NCI-H146 treated with DMSO at 0.1 percent for 48 hours (cell line): Measurements from ENCODE around the gene HOXA6.

Experiments
- DNase-seq: peaks from one replicate; lab custom pipeline; 2025; ENCODE audit not compliant: unreplicated experiment; lab: John Stamatoyannopoulos, UW

Gene HOXA6

DNA sequence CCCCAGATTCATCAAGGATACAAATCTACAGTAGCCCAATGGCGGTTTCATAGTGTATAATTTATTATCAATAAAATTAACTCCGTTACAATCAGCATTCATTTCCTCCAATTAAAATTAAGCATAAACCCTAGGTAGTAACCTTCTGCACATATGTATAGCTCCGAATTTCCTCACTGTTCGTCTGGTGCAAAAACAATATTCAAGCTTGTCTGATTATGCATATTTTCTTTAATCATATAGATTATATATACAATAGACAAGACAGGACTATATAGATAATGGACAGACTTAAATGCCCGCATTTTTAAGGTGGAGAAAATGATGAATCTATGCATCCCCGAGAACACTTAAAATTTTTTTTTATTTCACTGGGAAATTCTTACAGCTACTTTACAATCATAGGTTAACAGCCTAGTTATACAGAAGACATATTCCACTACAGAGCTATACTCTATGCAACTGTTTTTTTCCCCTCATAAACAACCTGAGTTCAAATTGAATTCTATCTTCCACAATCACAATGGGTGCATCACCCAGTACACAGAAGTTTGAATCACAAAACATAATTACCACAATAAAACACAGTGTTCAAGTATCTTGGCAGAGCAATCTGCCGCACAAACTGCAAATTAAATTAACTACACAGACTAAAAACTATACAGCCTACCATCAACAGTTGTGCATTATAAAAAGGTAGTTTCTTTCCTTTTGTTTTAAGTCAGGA is 15.2 kb upstream of the HOXA6 start:
- DNase-seq = no peak

DNA sequence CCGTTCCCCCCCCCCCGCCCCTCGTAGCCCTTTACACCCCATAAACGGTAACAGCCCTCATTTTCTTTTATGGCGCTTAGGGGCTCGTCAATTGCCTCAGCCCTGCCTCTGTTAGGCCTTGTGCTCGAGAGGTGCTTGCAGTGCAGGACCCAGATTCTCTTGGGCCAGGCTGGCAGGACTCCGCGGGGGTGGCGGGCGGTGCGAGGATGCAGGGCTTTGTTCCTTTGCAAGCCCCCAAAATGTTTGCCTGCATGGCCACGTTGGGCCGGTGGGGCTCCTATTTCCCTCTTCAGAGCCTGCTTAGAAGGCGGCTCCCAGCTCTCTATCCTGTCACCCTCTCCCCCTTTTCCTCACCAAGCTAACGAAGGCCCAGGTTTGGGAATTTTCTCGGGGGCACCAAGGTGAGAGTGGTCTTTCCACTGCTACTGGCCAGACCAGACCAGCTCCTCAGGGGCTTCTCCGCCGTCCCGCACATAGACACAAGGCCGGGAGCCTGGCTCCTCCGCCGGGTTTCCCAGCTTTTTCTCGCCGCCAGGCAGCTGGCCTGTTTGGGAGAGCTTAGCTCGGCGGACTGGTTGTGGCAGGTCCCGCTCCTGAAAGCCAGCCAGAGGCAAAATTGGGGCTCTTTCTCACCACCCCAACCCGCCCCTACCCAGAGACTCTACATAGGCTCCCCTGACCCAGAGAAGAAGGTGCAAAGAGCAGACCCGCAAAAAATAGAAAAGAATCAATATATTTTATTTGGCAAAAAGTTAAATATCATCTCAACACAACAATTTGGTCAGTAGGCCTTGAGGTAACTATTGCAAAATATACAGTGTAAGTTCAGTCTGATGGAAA is 14.4 kb upstream of the HOXA6 start:
- DNase-seq = no peak

GRCh38 chr7:27161214-27161720 is 13.7 kb upstream of the HOXA6 start:
- no peak for DNase-seq

DNA sequence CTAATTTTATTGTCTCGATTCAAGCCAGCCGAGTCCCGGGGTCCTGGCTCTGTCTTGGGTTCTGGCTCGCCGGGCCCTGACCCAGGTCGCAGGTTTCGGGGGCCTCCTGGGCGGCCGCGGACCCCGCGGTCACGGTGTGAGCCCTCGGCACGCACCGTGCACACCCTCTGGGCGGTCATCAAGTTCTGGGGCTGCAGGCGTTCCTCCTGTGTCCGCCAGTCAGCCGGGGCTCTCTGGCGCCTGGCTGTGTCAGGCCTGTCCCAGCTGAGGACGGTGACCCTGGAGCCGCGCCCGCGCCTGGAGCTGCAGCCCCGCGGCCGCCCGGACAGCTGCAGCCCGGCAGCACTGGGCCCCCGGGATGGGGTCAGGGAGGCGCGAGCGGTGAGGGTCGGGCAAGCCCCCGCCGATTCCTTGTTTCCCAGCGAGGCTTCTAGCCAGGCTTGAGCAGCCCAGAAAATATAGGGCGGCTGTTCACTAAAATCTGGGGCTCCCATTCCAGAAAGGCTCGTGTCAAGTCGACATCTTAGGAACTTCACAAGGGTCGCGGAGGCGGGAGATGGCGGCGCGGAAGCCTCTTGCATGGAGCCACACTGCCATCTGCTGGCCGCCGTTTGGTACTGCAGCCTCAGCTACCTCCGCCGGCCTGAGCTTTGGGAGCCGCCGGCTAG is 13.1 kb upstream of the HOXA6 start:
- peak; percentile 70 for DNase-seq

DNA sequence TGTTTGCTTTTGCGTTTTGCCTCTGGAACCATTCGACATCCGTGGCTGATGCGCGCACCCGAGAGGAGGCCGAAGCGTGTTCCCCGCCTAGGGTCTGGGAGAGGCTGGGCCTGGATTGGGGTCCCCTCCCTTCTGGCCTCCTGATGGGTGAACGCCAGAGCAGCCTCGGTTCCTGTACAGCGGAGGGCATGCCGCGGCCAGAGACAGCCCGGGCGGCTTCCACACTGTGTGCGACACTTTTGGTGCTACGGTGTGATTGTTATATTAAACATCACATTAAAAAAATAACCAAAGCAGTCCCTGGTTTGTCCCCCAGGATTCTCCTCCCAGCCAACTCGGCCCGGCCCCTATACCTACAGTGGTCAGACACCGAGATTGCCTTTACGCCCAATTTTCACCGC is 12.6 kb upstream of the HOXA6 start:
- DNase-seq = no peak

DNA sequence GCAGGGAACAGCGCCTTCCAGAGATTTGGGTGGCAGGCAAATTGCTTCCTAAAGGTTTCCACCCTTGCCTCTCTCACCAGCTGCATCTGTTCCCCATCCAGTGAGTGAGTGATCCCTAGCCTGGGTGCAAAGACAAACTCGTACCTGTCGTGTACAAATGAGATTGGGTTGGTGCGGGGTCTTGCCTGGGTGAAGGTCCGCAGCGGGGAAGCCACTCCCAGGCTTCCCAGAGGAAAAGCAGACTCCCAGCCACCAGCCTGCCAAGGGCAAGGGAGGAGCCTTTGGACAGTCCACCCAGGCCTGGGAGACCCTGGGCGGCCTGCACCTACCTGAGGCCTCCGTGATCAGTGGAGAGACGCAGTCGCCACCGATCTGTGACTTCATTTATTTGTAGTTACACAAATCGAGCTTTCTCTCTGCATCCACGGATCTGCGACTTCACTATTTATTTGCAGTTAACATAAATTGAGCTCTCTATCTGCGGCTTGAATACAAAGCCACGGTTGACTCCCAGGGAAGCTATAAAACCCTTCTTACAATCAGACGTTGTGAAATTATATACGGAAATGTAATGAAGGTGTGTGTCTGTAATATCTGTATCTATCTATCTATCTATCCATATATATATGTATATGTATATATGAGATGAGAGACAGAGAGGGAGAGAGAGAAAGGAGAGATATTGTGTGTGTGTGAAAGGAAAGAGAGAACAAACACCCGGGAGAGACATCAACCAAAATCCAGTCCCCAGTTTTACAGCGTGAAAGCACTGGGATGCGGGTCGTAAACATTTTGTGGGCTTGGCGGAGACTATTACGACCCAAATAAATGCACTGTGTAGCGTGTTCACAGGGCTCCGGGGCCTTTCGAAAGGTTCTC is 11.9 kb upstream of the HOXA6 start:
- DNase-seq = no peak

- no peak for DNase-seq
Observed at GRCh38 chr7:27158436-27159265, 11.1 kb upstream of the HOXA6 start.

DNA sequence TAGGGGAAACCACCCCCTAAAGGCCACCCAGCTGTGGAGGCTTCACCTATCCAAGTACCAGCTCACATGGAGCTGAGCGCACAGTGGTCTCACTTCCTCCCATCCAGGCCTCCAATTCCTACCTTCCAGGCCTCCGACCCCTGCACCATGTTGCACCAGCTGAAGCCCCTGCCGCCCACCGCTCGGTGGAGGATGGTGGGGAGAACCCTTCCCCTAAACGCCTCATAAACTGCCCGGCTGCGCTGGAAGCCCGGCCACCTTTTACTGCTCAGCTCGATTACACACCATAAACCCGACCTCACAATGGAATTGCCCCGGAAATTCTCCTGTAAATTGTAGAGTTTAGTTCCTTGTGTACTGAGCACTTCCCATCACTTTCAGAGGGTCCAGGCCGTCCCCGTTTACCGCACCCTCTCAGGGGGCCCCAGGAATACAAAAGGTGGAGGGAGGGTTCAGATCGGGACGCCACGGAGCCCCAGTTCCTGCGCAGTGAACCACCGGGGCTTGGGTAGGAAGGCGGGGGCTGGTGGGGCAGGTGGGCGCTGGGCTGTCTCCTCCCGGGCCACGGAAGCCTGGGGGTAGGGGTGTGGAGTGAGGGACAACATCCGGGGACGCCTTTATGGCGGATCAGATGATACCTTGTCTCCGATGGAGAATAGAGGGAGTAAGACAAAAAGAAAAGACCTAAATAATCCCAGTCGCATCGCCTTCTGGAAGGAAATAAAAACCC is 10.3 kb upstream of the HOXA6 start:
- DNase-seq = no peak

DNA sequence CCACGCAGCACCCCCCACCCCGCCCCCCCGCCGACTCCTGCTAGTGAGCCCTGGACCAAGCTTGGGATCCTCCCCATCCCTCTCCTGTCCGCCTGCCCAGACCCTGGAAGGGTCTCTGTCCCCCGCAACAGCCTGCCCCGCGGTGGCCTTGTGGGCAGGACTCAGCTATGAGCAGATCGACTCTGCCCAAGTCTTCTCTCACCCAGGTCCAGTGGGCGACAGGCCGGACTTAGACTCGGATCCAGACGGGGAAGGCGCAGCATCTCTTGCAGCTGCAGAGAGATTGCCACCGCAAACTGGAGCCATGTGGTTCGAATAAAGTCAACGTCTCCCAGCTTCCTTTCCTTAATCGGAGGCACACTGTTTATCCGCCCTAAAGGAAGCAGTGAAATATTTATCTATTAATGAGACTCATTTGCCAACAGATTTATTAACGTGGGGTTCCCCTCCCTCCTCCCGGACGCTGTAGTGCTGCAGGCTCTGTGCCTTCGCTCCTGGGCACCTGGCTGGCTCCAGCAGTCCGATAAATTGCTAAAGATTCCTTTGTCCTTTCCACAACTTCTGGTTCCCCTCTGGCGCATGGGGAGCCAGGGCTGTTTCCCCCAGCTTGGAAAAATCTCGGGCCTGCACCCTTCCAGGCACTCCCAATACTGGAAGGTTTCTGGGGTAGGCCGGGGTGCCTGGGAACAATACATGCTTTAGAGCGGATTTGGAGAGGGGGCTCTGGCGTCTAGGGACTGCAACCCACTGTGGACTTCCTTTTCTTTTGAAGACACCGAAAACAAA is 9.5 kb upstream of the HOXA6 start:
- no peak for DNase-seq

DNA sequence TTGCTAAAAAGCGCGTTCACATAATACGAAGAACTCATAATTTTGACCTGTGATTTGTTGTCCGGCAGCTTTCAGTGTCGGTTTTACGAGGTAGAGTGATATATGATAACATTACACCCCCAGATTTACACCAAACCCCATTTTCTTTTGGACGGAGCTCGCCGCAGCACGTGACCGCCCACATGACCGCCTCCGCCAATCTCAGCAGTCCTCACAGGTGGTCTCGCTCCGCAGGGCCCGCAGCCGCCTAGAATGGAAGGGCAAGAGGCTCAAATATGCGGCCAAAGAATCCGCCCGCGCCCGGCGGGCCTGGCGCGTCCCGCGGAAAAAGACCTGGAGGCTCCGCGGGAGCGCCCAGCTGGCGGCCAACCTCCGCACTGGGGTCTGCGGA is 8.9 kb upstream of the HOXA6 start, which contains the start of gene HOXA7:
Gene HOXA7, minus strand, starts transcription at position 168 of the 391 bp plus-strand sequence. Its CDS starts 130 bp downstream, at position 38.
- peak; percentile 54 for DNase-seq

GRCh38 chr7:27155816-27156507 is 8.4 kb upstream of the HOXA6 start:
- no peak for DNase-seq

DNA sequence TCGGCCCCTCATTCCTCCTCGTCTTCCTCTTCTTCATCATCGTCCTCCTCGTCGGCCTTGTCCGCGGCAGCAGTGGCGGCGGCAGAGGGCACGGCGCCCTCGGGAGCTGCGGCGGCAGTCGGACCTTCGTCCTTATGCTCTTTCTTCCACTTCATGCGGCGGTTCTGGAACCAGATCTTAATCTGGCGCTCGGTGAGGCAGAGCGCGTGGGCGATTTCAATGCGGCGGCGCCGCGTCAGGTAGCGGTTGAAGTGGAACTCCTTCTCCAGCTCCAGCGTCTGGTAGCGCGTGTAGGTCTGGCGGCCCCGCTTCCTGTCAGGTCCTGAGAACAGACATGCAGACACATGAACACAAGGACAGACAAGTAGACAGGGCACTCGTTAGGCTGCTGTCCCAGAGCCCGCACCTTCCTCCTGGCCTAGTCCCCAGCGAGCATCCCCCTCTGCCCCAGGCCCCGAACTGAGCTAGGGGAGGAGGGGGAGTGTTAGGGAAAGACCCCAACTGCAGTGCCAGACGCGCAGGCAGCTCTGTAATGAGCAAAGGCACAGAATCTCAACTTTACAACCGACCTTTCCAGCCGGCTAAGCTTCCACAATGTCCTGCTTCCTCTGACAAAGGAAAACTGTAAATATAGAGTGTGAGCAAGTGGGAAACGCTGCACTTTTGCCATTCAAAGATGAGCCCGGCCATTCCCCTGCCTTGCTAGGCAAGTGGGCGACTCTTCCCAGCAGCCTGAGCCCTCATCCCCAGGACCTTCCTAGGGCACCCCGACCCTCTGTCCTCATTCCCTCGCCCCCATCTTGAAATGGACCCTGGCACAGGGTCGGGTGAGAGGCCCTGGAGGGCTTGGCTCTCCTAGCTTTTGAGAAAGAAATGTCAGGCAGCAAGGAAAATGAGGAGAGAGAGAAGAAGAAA is 7.6 kb upstream of the HOXA6 start:
- no peak for DNase-seq

- no peak for DNase-seq
Observed at GRCh38 chr7:27154369-27154768, 6.8 kb upstream of the HOXA6 start.

DNA sequence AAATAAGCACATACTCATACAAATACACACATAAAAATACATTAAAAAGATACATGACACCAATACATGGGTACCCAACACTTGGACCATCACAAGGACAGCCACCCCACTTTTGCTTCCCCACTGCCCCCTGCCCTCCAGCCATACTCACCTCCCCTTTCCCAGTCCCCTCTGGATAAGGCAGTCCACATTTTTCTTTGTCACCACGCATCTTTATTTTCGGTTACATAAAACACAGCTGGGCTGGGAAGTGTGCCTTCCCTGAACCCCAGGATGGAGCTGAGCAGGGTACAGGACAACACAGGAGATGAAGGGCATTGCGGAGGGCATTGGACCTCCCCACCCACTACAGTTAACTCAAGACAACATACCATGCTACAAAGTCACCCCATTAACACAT is 6.0 kb upstream of the HOXA6 start:
- no peak for DNase-seq

- no peak for DNase-seq
Observed at GRCh38 chr7:27152816-27153442, 5.4 kb upstream of the HOXA6 start.
